H1 (cell line): ENCODE results near the gene PRR19. TPM values are rescaled to one million over a fixed set of nuclear protein-coding genes. Genes with fewer than 3 reads are reported as not detected.

Experiments
- microRNA-seq, 2 experiments: library from miRNA; unstranded; fragments of <30 nt; microRNA quantifications; one replicate each; pipeline versions ENCODE4 to v1.2.0, GENCODE V29; 2016 to 2020; ENCODE audit warnings: borderline microRNAs expressed in 2 of 2, borderline number of aligned reads in 2 of 2, borderline replicate concordance in 1 of 2
- polyA plus RNA-seq, 7 experiments: library from polyadenylated mRNA; depleted of rRNA in 3 of 7; stranded (reverse) in 5 of 7; unstranded in 2 of 7; fragments of >200 nt in 5 of 7; fragments of 200-250 nt in 2 of 7; gene quantifications; 1 replicate in 5 of 7; 2 replicates in 1 of 7; 4 replicates in 1 of 7; pipeline versions ENCODE4 v1.2.1 to v1.2.3, GENCODE V29; 2011 to 2013; ENCODE audit warnings: missing spikeins in 2 of 7, mixed read lengths in 2 of 7
- small RNA-seq: library from polyadenylated mRNA; stranded (forward); fragments of <200 nt; extraction: miRNeasy Mini kit (QIAGEN cat#:217004); gene quantifications from one replicate; pipeline ENCODE3, GENCODE V24; 2013; ENCODE audit not compliant: insufficient read depth
- total RNA-seq: library from RNA; stranded (reverse); fragmentation: NEBNext Ultra II Directional; extraction: Animal tissue kit (Norgen Biotek cat#: 25700); gene quantifications from 2 replicates; pipeline ENCODE4 v1.2.1, GENCODE V29; 2021

PRR19 gene
- total and polyA plus RNA-seq, 2 of the 8 experiments (the other 6 are each of a cell fraction or from before 2014, with no cell fraction given) = 7.2 to 7.5 TPM

Small RNA genes lying within 50 kb of the gene (microRNA-seq; reads per million reads assigned to microRNA genes)
- gene MIR8077 = 0 reads per million in 2 experiments

Small RNA genes lying within 50 kb of the gene (small RNA-seq; reads per million reads assigned to genes)
- gene MIR8077 = not detected

Other genes with a start within 250 kb of the PRR19 start
- 42.9 and 45.1 TPM in 2 replicates for gene GRIK5, start 231.9 kb upstream of the PRR19 start, total RNA-seq
- 17.8 and 25.3 TPM in 2 replicates for gene GRIK5, start 231.9 kb upstream of the PRR19 start, polyA plus RNA-seq (2011; rRNA removed)
- 27.0 and 28.6 TPM in 2 replicates for gene ZNF574, start 226.0 kb upstream of the PRR19 start, total RNA-seq
- 38.8 and 53.8 TPM in 2 replicates for gene ZNF574, start 226.0 kb upstream of the PRR19 start, polyA plus RNA-seq (2011; rRNA removed)
- 6.1 and 7.2 TPM in 2 replicates for gene POU2F2, start 169.7 kb upstream of the PRR19 start, total RNA-seq
- 5.0 and 7.3 TPM in 2 replicates for gene POU2F2, start 169.7 kb upstream of the PRR19 start, polyA plus RNA-seq (2011; rRNA removed)
- gene DEDD2, start 84.5 kb upstream of the PRR19 start, total RNA-seq = 32.6 and 37.8 TPM in 2 replicates
- 65.0 and 74.3 TPM in 2 replicates for gene DEDD2, start 84.5 kb upstream of the PRR19 start, polyA plus RNA-seq (2011; rRNA removed)
- 13.5 and 14.1 TPM in 2 replicates for gene ZNF526, start 81.8 kb upstream of the PRR19 start, total RNA-seq
- 8.4 and 10.0 TPM in 2 replicates for gene ZNF526, start 81.8 kb upstream of the PRR19 start, polyA plus RNA-seq (2011; rRNA removed)
- gene GSK3A, start 59.5 kb upstream of the PRR19 start, total RNA-seq = 54.9 and 55.3 TPM in 2 replicates
- gene GSK3A, start 59.5 kb upstream of the PRR19 start, polyA plus RNA-seq (2011; rRNA removed) = 84.0 and 89.0 TPM in 2 replicates
- 62.7 and 73.9 TPM in 2 replicates for gene ERF, start 47.0 kb upstream of the PRR19 start, total RNA-seq
- gene ERF, start 47.0 kb upstream of the PRR19 start, polyA plus RNA-seq (2011; rRNA removed) = 43.7 and 67.6 TPM in 2 replicates
- gene CIC, start 32.9 kb upstream of the PRR19 start, total RNA-seq = 43.6 and 48.4 TPM in 2 replicates
- gene CIC, start 32.9 kb upstream of the PRR19 start, polyA plus RNA-seq (2011; rRNA removed) = 13.2 and 23.1 TPM in 2 replicates
- gene PAFAH1B3, start 492 bp downstream of the PRR19 start, total RNA-seq = 124 and 132 TPM in 2 replicates
- gene PAFAH1B3, start 492 bp downstream of the PRR19 start, polyA plus RNA-seq (2011; rRNA removed) = 248 and 294 TPM in 2 replicates
- gene TMEM145, start 11.2 kb downstream of the PRR19 start, total RNA-seq = 4.7 and 5.0 TPM in 2 replicates
- 2.3 and 4.5 TPM in 2 replicates for gene TMEM145, start 11.2 kb downstream of the PRR19 start, polyA plus RNA-seq (2011; rRNA removed)
- gene MEGF8, start 23.5 kb downstream of the PRR19 start, total RNA-seq = 22.3 and 23.7 TPM in 2 replicates
- gene MEGF8, start 23.5 kb downstream of the PRR19 start, polyA plus RNA-seq (2011; rRNA removed) = 13.0 and 22.9 TPM in 2 replicates
- 8.9 and 12.6 TPM in 2 replicates for gene CNFN, start 88.2 kb downstream of the PRR19 start, total RNA-seq
- 31.5 and 54.3 TPM in 2 replicates for gene CNFN, start 88.2 kb downstream of the PRR19 start, polyA plus RNA-seq (2011; rRNA removed)
- gene LIPE, start 125.3 kb downstream of the PRR19 start, total RNA-seq = 12.5 and 15.9 TPM in 2 replicates
- gene LIPE, start 125.3 kb downstream of the PRR19 start, polyA plus RNA-seq (2011; rRNA removed) = 8.7 and 17.0 TPM in 2 replicates
- gene CXCL17, start 140.8 kb downstream of the PRR19 start, total RNA-seq = not detected in 2 replicates
- 0.11 TPM in 1 of 2 replicates, not detected in the other for gene CXCL17, start 140.8 kb downstream of the PRR19 start, polyA plus RNA-seq (2011; rRNA removed)
- 1.8 and 2.0 TPM in 2 replicates for gene CEACAM1, start 226.3 kb downstream of the PRR19 start, total RNA-seq
- 2.0 and 3.6 TPM in 2 replicates for gene CEACAM1, start 226.3 kb downstream of the PRR19 start, polyA plus RNA-seq (2011; rRNA removed)